ENCODE results near the gene RBPJL.

- TF ChIP-seq CTCF (CRISPR knock-in tag; IDR thresholded peaks at IDR 0.05), result no peak
- TF ChIP-seq BHLHE40 (IDR thresholded peaks at IDR 0.05; ENCODE audit: low read length), result no peak
- no peak for TF ChIP-seq GRHL1 (CRISPR knock-in tag; conservative IDR thresholded peaks at IDR 0.05)
- TF ChIP-seq, protein P1, sequence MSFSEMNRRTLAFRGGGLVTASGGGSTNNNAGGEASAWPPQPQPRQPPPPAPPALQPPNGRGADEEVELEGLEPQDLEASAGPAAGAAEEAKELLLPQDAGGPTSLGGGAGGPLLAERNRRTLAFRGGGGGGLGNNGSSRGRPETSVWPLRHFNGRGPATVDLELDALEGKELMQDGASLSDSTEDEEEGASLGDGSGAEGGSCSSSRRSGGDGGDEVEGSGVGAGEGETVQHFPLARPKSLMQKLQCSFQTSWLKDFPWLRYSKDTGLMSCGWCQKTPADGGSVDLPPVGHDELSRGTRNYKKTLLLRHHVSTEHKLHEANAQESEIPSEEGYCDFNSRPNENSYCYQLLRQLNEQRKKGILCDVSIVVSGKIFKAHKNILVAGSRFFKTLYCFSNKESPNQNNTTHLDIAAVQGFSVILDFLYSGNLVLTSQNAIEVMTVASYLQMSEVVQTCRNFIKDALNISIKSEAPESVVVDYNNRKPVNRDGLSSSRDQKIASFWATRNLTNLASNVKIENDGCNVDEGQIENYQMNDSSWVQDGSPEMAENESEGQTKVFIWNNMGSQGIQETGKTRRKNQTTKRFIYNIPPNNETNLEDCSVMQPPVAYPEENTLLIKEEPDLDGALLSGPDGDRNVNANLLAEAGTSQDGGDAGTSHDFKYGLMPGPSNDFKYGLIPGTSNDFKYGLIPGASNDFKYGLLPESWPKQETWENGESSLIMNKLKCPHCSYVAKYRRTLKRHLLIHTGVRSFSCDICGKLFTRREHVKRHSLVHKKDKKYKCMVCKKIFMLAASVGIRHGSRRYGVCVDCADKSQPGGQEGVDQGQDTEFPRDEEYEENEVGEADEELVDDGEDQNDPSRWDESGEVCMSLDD (CRISPR knock-in tag; IDR thresholded peaks at IDR 0.05; ENCODE audit: borderline replicate concordance), result no peak
- TF ChIP-seq RARA (CRISPR knock-in tag; IDR thresholded peaks at IDR 0.05), result no peak
- no peak for TF ChIP-seq FOXK2 (IDR thresholded peaks at IDR 0.05)
- TF ChIP-seq DR1 (CRISPR knock-in tag; IDR thresholded peaks at IDR 0.05), result no peak
- no peak for TF ChIP-seq SNAPC2 (CRISPR knock-in tag; IDR thresholded peaks at IDR 0.05)
- TF ChIP-seq, protein P2, sequence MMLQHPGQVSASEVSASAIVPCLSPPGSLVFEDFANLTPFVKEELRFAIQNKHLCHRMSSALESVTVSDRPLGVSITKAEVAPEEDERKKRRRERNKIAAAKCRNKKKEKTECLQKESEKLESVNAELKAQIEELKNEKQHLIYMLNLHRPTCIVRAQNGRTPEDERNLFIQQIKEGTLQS (CRISPR knock-in tag; IDR thresholded peaks at IDR 0.05), result no peak
- TF ChIP-seq RAD21 (CRISPR knock-in tag; IDR thresholded peaks at IDR 0.05), result no peak
- TF ChIP-seq CCDC6 (CRISPR knock-in tag; IDR thresholded peaks at IDR 0.05), result no peak
- TF ChIP-seq, protein P3, sequence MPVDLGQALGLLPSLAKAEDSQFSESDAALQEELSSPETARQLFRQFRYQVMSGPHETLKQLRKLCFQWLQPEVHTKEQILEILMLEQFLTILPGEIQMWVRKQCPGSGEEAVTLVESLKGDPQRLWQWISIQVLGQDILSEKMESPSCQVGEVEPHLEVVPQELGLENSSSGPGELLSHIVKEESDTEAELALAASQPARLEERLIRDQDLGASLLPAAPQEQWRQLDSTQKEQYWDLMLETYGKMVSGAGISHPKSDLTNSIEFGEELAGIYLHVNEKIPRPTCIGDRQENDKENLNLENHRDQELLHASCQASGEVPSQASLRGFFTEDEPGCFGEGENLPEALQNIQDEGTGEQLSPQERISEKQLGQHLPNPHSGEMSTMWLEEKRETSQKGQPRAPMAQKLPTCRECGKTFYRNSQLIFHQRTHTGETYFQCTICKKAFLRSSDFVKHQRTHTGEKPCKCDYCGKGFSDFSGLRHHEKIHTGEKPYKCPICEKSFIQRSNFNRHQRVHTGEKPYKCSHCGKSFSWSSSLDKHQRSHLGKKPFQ (CRISPR knock-in tag; IDR thresholded peaks at IDR 0.05; ENCODE audit: insufficient replicate concordance), result no peak
- TF ChIP-seq, protein P4, sequence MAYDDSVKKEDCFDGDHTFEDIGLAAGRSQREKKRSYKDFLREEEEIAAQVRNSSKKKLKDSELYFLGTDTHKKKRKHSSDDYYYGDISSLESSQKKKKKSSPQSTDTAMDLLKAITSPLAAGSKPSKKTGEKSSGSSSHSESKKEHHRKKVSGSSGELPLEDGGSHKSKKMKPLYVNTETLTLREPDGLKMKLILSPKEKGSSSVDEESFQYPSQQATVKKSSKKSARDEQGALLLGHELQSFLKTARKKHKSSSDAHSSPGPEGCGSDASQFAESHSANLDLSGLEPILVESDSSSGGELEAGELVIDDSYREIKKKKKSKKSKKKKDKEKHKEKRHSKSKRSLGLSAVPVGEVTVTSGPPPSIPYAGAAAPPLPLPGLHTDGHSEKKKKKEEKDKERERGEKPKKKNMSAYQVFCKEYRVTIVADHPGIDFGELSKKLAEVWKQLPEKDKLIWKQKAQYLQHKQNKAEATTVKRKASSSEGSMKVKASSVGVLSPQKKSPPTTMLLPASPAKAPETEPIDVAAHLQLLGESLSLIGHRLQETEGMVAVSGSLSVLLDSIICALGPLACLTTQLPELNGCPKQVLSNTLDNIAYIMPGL (CRISPR knock-in tag; IDR thresholded peaks at IDR 0.05; ENCODE audit: borderline replicate concordance in 1 of 2, low read depth in 1 of 2), result no peak
- TF ChIP-seq ZNF468 (CRISPR knock-in tag; IDR thresholded peaks at IDR 0.05), result no peak
Measured at GRCh38 chr20:45329497-45330319, 23.1 kb downstream of the RBPJL start.

All from HepG2 (cell line).